Measurements from ENCODE around the gene DRAXIN.

GRCh38 chr1:11751087-11751486 lies 59.6 kb downstream of the DRAXIN start:
- TF ChIP-seq CTCF (conservative IDR thresholded peaks at IDR 0.05; ENCODE audit: low read length) (no peak), EZH2phosphoT487 (IDR thresholded peaks at IDR 0.05; ENCODE audit: borderline replicate concordance, low read depth, low read length) (no peak)

All from OCI-LY7 (cell line).